ENCODE data around the gene EFNA2. TPM values are rescaled to one million over a fixed set of nuclear protein-coding genes. Genes with fewer than 3 reads are reported as not detected.

Gene EFNA2
- total RNA-seq, 2 donors from 2014 or later, result not detected

- H3K4me3 ChIP-seq, result peak overlapping the region in 1 of 2 donors; percentile 28
- H3K9me3 ChIP-seq, result no peaks in the 10 kb centered on the region
- H3K27me3 ChIP-seq, result no peaks in the 10 kb centered on the region
- no peak for DNase-seq (ENCODE audit: low spot score)
- H3K27ac ChIP-seq, result peak overlapping the region; percentile 93 to 97
- peaks cover 0 to 82% of the 10 kb centered on the region in 2 donors for H3K4me1 ChIP-seq
- TF ChIP-seq CTCF (IDR thresholded peaks at IDR 0.05), result no peak
- peaks cover 39% of the 10 kb centered on the region for H3K36me3 ChIP-seq
These were observed 26.3 kb upstream of the EFNA2 start for GRCh38 chr19:1259206-1259875.

DNA sequence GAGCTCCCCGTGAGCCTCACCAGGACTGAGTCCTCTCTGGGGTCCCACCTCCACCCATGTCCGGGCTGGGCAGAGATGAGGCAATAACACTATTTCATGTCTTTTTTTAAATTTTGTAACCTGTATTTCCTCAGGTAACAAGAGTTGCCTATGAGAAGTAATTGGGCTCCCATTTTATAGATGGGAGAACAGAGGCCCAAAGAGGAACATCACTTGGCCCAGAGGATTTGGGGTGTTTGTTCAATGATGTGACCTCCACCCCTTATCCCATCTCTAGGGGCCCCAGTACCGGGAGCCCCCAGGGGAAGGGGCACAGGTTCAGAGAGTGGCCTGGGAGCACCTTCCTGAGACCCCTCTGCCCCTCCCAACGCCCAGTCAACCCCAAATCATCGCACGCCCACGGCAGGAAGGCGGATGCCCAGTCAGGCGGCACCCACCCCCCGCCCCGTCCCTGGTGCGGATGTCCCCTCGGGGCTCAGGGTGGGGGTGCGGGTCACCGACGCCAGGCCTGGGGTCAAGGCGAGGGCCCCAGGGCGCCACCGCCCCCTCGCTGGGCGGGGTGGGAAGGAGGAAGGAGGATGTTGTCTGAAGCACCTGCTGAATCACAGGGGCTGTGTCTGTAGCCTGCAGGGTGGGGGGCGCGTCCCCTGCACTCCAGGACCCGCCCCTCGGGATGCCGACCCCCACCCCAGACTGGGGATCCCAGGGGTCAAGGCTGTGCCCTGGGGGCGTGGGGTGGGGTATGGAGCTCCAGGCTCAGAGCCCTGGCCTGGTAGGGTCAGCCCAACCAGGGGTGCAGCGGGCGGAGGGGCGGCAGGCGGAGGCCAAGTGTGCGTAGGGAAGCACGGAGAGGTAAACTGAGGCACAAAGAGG, 25.6 kb upstream of the EFNA2 start:
- no peak for DNase-seq (ENCODE audit: low spot score)
- no peaks in the 10 kb centered on the region for H3K27me3 ChIP-seq

DNA sequence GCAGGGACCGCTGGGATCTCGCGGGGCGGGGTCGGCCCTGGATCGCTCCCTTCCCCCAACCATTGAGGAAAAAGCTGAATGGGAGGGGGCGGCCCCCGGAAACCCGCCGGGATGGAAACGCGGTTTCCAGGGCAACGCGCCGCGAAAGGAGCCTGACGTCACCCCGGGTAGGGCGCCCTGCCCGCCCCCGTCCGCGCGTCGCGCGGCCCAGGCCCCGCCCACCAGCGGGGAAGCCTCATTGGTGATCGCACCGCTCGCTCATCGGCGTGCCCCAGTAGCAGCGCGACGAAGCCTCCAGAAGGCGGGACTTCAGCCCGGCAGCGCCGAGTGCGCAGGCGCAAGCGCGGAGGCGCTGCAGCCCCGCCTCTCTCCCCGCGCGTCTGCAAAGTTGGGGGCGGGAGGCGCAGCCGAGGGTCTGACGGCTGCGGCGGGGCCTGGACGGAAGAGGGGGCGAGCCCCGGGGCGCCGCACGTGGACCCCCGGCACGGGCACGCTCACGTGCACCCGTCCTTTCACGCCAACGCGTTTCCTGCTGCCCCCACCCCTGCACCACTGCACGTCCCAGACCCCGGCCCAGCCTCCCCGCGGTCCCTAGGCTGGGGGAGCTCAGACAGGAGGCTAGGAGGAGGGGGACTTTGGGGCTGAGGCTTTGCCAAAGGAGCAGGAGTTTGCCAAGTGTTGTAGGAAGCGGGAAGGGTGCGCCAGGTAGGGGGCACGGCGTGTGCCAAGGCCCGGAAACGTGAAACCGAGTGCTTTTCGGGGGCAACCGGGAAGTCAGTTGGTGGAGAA, 24.7 kb upstream of the EFNA2 start:
- Histone ChIP-seq H3K27ac (peak overlapping the region; percentile 93 to 97), H3K36me3 (peaks cover 23% of the 10 kb centered on the region), H3K9me3 (no peaks in the 10 kb centered on the region), H3K4me1 (peaks cover 0 to 78% of the 10 kb centered on the region in 2 donors), H3K27me3 (no peaks in the 10 kb centered on the region), H3K4me3 (peak overlapping the region; percentile 52 to 67)
- TF ChIP-seq CTCF (IDR thresholded peaks at IDR 0.05), result no peak
- DNase-seq (ENCODE audit: low spot score), result peak; percentile 96

More for the DNA sequence above, 25.6 kb upstream of the EFNA2 start:
- peak overlapping the region; percentile 93 to 97 for H3K27ac ChIP-seq
- H3K36me3 ChIP-seq, result peaks cover 32% of the 10 kb centered on the region
- H3K4me3 ChIP-seq, result peak overlapping the region in 1 of 2 donors; percentile 67
- H3K4me1 ChIP-seq, result peaks cover 0 to 78% of the 10 kb centered on the region in 2 donors
- no peaks in the 10 kb centered on the region for H3K9me3 ChIP-seq
- TF ChIP-seq CTCF (IDR thresholded peaks at IDR 0.05), result no peak

- no peak for DNase-seq (ENCODE audit: low spot score)
- H3K27ac ChIP-seq, result peak overlapping the region; percentile 93 to 97
- TF ChIP-seq CTCF (IDR thresholded peaks at IDR 0.05), result no peak
- H3K27me3 ChIP-seq, result no peaks in the 10 kb centered on the region
- H3K4me3 ChIP-seq, result peak overlapping the region; percentile 52 to 67
- peaks cover 0 to 78% of the 10 kb centered on the region in 2 donors for H3K4me1 ChIP-seq
- peaks cover 18% of the 10 kb centered on the region for H3K36me3 ChIP-seq
- no peaks in the 10 kb centered on the region for H3K9me3 ChIP-seq
These were observed 24.2 kb upstream of the EFNA2 start for GRCh38 chr19:1261538-1261797.

- no peak for TF ChIP-seq CTCF (IDR thresholded peaks at IDR 0.05)
- peaks cover 0 to 78% of the 10 kb centered on the region in 2 donors for H3K4me1 ChIP-seq
- no peaks in the 10 kb centered on the region for H3K27me3 ChIP-seq
- H3K9me3 ChIP-seq, result no peaks in the 10 kb centered on the region
- peak overlapping the region; percentile 93 to 97 for H3K27ac ChIP-seq
- H3K36me3 ChIP-seq, result peaks cover 13% of the 10 kb centered on the region
- peak overlapping the region; percentile 52 to 67 for H3K4me3 ChIP-seq
- DNase-seq (ENCODE audit: low spot score), result no peak
These were observed 23.7 kb upstream of the EFNA2 start for GRCh38 chr19:1261798-1262622.

Data from right atrium auricular region (tissue), 2 donors.